ENCODE results near the gene TMED3.

Gene TMED3
- total RNA-seq, result 20.5 to 44.9 (median 29.5) reads per million in 4 experiments

DNA sequence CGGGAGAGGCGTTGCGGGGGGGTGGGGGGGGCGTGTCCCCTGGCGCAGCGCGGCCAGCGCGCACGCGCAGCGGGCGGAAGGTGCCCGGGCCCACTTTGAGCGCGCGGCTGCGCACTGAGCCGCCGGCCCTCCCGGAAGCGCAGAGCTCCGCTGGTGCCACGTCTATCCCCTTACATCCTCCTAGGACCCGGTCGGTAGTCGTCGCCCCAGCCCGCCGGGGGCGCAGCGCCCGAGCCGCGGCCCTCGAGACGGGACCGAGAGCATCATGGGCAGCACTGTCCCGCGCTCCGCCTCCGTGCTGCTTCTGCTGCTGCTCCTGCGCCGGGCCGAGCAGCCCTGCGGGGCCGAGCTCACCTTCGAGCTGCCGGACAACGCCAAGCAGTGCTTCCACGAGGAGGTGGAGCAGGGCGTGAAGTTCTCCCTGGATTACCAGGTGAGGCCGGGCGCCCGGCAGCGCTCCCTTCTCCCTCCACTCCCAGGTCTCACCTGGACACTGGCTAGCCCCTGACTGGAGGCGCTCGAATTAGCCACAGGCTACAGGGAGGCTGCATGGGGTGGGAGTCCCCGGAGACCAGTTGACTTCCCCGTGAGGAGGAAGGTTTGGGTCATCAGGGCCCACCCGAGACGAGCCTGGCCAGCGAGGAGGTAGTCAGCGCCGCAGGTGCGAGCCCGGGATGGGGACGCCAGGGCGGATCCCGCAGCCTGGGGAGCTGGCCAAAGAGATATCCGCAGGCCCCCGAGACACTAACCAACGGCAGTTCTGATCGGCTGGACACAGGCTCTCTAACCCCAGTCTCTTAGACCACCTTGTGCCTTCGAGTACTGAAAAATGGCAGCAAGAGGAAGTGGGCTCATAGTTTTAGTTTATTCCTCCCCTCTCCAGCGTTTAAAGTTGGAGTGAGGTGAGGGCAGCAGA is at the start of gene TMED3:
TMED3 (plus strand) TSS at position 128 of the 916 bp plus-strand sequence; CDS start at position 266, 138 bp downstream.
- peak; percentile 63 for DNase-seq

DNA sequence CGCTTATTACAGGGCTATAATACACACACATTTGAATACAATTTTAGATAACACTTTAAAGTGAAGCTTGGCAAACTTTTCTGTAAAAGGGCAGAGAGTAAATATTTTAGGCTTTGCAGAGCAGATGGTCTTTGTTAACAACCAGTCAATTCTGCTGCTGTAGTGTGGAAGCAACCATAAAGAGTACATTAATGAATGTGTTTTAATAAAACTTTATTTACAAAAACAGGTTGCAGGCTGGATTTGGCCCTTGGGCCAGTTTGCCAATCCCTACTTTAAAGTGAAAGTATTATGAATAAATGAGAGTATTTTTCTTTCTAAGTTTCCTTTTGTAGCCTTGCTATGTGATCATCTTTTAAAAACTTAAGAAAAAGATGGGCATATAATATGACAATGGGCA is 49.1 kb upstream of the TMED3 start:
- no peak for DNase-seq

DNA sequence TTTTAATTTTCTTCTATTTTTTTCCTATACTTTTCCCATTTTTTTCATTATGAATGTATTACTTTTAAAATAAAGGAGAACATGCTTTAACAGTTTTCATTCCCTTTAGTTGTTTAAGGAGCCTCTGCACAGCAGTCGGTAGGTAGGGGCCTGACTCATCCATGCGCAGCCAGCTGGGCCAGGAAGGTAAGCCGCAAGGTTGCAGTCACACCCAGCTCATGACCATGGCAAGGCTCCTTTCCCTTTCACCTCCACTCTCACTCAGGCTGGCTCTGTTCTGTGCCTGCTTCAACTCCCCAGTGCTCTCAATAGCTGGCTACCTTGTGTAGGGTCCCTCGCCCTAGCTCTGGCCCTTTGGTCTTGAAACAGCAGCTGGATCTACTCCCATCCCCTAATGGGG is 45.7 kb upstream of the TMED3 start:
- no peak for DNase-seq

DNA sequence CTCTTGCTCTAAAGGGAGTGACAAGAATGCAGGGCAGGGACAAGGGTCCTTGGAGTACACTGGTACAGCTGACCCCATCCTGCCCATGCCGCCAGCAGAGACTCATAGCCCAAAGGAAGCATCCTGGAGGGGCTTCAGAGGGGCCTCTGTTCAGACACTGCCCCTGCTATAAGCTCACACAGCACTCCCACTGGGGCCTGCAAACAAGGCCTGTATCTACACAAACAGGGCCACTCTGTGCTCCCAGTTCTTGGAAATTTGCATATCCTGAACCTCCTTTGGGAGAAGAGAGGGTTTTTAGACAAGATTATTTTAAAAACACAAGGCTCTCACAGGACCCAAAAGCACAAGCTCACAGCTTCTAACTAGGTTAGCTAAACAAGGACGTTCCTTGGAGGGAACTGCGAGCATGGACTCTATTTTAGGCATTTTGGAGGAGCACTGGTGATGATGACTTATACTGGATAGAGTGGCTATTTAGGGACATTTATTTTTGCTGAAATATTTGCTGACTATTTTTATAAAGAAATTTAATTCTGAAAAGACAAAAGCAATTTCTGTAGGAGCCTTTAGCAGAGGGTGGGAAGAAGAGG is 44.8 kb upstream of the TMED3 start:
- DNase-seq, result no peak

DNA sequence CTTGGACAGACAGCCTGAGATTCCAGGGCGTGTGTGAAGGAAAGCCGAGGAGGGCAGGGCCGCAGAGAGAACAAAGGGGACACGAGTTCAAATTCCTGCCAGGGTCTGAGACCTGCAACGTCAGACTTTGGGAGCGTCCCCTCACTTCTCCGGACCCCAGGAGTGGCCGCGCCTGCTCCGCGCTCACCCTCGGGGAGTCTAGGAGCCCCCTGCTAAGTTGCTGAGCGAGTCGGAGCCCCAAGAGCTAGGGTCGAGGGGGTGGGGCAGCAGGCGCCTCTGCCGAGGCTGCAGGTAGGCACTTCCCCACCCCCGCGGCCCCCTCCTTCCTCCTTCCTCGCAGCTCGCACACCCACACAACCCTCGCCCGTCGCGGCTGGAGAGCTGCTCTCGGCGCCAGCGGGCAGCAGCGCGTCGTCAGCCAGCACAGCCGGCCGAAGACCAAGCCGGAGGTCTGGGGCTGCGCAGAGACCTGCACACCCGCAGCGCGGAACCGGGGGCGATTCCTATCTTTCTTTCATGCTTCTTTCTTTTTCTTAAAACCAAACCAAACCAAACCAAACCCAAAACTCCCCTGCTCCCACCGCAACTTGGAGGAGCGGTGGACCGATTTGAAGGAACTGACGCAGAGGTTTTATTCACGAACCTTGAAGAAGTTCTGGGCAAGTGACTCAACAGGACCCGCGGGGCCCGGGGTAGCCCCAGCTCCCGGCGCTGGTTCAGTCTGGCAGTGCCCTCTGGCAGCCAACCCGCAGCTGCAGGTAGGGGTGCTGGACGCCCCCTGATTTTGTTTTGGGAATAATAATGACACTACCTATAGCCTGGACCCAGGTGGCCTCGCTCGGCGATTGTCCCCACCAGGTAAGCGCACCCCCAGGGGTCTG is 28.3 kb upstream of the TMED3 start, which contains the start of gene ANKRD34C:
ANKRD34C (plus strand) TSS at position 352 of the 881 bp plus-strand sequence. CDS start 10,563 bp downstream, outside the sequence.
- DNase-seq, result no peak

DNA sequence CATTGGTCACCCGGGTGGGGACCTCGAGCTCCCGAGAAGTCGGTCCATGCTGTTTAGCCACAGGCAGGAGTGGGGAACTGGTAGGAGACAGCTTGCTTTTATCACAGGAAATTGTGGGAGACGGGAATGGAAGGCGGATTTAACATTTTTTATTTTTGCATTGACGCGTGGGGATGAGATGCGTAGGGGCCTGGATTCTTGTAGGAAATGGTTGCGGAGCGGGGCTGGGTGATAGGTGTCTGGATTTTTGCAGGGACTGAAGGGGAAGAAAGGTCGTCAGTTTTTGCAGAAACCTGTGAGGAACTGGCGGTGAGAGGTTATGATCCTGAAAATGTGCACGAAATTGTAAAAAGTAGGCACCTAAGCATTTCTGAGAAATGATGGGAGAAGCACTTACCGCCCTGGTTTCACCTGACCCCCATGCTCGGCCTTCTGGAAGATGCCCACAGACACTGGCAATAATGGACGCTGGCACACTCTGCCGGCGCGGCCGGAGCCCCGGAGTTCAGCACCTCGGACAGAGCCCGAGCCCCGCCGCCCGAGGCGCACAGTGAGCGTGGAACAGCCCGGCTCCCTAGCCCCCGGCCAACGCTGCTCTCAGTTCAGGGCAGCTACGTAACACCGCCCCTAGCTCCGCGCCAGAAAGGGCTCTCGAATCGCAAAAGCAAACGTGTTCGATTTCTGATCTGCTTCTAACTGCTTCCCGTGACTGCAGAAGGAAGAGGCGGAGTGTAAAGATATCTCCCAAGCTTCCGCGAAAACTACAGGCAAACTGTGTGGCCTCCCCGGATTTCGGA is 27.5 kb upstream of the TMED3 start:
- no peak for DNase-seq

DNA sequence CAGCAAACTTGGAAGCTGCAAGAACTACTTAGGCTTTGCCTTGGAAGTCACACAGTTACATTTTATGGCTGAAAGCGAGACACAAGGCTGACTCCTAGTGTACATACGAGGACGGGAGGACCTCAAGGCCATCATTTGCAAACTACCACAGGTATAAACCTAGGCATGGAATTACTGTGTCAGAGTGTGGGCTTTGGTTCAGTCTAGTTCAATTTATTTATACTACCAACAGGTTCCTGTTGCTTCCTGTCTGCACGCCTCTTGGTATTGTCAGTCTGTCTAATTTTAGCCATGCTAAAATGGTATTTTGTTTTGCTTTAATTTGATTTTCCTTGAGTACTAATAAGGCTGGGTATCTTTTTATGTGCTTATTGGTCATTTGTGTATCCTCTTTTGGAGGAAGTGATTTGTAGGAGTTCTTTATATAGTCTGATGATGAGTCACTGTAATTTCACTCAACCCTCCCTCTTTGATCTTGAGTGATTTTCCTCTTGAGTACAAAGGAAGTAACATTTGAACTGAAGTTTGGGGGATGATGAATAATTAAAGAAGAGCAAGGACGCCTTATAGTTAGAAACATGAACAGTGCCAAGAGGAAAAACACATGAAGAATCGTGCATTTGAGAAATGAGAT is 20.2 kb upstream of the TMED3 start:
- no peak for DNase-seq

DNA sequence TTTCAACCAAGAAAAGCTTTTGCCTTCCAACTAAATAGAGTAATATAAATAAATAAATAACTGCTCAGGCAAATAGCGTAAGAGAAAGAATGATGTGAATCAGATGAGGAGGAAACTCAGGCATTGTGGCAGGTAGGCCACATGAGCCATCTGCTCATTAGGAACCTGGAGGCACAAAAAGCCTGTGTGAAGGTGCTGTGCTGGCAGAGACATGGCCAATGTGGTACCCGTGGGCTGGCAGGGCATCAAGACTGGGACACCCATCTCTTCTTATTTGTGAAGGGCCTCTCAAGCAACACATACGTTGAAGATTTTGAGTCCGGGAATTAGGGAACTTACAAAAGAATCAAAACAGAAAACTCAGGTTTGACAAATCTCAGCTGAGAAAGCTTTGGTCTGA is 18.9 kb upstream of the TMED3 start:
- no peak for DNase-seq

DNA sequence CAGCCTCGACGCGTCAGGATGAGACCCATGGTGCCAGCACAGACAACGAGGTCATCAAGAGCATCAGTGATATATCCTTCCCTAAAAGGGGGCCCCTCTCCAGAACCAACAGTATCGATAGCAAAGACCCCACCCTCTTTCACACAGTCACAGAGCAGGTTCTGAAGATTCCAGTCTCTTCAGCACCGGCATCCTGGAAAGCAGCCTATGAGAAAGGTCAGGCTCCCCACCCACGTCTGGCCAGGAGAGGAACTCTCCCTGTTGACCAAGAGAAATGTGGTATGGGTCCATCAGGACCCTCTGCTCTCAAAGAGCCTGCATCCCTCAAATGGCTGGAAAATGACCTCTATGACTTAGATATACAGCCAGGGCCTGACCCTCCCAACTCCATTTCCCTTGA is 16.8 kb upstream of the TMED3 start:
- no peak for DNase-seq

DNA sequence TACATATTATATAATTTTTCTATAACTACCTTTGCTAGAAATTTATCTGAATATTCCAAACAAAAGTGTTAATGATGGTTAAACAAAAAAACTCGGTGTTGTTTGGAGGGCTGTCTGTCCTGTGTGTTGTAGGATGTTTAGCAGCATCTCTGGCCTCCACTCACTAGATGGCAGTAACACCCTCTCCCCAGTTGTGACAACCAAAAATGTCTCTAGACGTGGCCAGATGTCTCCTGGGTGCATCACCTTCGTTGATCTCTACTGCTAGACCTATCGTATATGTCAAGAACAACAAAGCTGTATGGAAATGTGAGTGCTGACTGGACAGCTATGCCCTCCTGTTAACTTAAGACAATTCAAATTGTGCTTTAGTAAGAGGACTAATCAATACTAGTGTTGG is 14.3 kb upstream of the TMED3 start:
- DNase-seq, result no peak

DNA sequence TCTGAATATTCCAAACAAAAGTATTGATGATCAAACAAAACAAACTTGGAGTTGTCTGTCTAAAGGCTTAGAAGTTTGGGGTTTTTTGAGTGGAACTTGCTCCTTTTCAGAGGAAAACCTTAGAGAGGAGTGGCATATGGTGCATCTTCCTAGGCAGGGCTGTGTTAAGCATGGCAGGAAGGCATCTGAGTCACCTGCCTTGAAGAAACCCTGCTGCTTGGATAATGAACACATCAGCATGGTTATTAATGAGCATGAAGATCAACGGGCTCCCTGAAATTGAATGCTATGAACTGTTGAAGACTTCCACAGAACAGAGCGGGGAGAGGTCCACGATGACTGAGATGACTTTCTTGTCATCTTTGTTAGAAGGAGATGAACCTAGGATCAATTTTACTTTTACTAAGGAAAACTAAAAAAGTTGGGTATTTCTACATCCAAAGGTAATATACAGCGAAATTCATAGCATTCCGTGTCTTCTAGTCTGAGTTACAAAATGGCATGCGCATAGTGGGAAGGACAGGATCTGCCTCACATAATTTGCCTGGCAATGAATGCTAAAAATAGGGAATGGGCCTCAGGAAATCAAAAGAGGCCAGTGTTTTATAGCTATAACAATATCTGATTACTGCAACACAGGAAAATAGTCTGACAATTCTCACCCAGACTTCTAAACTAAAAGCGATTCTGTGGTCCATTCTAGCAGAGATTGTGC is 11.6 kb upstream of the TMED3 start:
- no peak for DNase-seq

DNA sequence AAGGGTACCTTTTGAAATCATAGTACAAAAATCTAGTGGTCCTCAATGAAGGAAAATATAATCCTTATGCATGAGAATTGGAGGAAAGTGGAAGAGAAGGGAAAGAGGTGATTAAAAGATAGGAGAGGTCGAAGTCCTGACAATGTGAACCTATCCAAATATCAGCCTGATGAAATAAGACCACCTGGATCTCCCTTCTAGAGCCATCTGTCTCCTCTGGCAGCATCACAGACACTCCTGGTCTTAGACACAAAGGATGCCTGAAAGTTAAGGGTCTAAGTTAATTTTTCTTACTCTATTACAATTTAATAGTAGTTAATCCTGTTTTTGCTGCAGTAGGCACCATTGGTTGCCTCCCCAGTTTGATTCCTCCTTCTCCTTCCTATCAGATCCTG is 11.1 kb upstream of the TMED3 start:
- DNase-seq, result no peak

DNA sequence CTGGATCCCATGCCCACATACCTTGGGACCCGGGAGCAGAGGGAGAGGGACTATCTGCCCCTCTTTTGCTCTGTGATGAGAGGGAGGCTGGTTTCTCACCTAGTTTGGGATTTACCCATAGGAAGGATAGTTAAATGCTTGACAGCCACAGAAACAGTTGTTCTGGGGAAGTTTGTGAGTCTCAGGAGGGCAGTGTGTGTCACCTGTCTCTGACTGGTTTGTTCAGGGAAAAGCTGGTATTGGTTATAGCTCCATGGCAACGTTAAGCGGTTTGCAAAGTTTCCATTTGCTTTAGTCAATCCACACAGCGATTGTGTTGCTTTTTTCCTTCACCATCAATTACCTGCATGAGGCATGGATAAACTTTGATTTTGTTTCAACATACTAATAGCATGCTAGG is 3.7 kb upstream of the TMED3 start:
- DNase-seq, result no peak

DNA sequence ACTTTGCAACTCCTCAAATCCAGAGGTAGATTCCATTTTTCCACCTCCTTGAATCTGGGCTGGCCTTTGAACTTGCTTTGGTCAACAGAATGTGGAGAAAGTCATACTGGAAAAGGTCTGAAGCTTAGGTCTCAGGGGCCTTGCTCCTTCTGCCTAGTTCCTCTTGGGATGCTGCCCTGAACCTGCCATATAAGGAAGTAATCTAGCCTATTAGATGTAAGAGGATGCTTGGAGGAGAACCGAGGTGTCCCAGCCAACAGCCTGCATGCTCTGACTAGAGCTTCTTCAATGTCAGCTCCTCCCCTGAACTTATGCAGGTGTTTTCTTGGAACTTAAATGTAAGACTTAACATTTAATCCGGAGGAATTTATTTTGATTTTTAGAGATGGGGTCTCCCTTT is 2.0 kb upstream of the TMED3 start:
- no peak for DNase-seq

DNA sequence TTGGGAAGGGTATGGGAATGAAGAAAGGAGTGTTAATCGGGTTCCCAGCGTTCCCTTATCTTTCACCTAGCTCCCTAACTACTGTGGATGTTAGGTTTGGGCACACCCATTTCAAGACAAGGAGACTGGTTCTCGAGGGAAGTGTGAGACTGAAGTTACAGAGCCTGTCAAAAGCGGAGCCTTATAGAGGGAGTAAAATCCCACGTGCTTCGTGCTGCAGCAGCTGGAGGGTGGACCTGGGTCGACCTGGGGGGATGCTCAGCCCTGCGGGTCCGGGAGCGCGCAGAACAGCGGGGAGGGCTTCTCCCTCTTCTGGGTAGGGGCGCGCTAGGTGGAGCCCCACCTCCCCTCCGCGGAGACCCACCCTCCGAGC is 314 bp upstream of the TMED3 start:
- DNase-seq, result no peak

DNA sequence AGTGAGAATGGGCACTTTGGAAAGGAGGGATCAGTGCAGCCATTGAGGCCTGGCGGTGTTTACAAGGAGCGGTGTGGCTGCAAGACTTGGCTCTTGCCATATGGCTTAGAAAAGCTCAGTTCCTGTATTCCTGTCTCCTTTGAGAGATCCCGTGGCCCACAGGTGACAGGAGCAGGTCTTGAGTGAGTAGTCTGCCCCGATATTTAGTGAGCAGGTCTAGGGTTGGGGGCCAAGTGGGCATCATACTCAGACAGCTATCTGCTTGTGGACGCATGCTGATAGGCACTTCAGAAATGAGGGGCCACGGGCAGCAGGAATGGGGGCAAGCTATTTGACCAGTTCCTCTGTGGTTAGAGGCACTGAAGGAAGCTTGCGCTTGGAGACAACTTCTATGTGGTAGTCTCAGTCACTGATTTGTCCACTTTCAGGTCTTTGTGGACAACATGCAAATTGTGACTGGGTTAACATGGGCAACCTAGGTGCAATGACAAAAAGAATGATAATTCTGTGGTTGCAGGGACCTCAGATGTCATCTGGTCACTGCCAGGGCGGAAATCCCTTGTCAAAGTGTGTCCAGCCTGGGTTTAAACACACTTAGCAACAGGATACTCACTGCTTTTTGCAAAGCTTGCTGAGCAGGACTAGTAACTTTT is 1.1 kb downstream of the TMED3 start:
- no peak for DNase-seq

DNA sequence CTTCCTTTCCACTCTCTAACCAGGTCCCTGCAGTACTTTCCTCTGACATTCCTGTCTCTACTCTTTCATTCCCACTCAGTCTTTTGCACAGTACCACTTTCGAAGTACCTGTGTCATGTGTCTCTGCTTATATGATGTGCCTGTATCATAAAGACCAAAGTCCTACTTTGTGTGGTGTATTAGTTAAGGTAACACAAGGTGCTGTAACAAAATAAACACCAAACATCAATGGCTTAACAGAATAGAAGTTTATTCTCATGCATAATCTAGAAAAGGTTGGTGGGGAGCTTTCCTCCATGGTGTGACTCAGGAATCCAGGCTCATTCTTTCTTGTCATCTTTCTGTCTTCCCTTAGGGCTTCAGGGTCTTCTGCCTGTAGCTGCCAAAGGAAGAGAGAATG is 3.3 kb downstream of the TMED3 start:
- no peak for DNase-seq

DNA sequence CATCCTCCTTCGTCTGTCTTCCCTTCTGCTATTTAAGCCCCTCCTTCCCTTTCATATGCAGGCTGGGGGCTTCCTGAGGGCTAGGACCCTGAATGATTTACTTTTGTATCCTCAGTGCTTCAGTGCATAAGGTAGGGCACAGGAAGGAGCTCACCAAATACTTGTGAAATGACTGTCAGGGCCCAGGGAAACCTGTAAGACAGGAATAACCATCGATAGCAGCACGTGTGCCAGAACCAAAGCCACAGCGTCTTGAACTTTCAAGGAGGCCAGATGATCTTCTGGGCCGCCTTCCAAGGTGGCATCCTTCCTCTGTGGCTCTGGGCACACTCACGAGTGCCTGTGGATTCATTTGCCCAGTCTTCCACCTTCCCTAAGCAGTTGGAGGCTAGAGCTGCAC is 3.9 kb downstream of the TMED3 start:
- DNase-seq, result no peak

DNA sequence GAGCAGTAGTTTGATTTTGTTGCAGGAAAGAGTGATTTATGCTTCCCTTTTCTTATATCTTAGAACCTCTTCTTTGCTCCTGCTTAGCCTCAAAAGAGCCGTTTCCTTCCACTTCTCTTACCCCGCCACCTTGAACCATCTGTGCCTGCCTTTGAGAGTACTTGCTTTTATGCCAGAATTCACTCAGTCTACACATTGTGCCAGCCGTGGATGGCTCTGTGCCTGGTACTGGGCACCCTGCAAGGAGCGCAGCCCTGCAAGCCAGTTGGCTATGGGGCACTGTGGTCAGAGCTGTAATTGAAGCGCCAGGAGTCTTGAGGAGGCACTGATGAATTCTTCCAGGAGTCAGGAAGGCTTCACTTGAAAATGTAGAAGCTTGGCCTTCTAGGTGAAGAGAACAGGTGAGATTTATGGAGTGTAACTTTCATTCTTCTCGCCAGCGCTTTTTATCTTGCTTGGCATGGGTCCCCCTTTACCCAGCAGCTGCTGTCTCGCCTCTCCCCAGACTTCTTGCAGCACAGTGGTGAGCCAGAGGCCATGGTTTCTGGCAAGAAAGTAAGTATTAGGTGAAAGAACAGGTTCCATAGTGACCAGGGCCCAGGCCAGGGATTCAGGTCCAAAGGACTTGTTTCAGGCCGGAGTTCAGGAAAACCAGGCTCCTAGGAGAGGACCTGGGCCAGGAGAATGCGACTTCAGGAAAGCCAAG is 4.9 kb downstream of the TMED3 start:
- DNase-seq, result no peak

DNA sequence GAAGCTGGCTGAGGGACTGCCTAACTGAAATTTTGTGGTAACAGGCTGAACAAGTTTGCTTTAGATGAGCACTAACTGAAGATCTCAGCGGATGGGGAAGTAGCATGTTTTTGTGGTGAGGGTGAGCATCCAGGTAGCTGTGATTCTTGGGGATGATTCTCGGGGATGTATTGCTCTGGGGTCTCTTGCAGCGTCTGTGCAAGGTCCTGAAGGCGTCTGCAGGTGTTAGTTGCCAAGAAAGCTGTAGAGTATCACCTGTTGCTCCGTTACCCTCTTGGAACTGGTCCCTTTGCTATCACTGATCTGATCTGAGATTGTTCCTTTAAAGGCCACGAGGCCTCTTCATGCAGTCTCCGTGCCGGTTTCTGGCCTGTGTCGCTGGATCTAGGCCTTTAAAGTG is 6.0 kb downstream of the TMED3 start:
- no peak for DNase-seq
